HG03460 (cell line): ENCODE data around the gene PROCA1.
A peak's percentile ranks its signal among the peaks of the same experiment; 100 is the strongest.
"Not testable (repeated sequence)": the region's sequence is repeated elsewhere in the genome, so short reads cannot be mapped to it uniquely, and the experiment has no call there.

Experiments used
- ATAC-seq: cut with Tn5 transposase; IDR thresholded peaks from one replicate; pipeline ENCODE4 v1.9.1; 2021; ENCODE audit not compliant: unreplicated experiment

Gene PROCA1

DNA sequence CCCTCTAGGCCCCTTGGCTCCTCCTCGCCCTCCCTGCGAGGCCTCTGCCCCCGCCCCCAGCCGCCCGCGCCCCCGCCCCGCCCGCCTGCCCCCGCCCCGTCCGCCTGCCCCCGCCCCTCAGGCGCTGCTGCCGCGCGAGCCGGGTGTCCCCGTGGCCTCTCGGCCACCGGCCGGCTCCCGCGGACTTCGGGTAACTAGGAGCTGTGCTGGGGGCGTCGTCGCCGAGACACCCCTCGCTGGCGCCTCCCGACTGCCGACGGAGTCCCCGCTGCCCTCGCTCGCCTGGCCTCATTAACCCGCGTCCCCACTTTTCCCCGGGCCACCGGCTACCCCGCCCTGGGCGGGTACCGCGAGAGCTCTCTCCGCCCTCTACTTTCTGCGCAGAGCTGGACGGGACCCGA lies 14.5 kb upstream of the PROCA1 start, which contains the start of gene TLCD1:
TSS of gene TLCD1 (minus strand) at position 8 of the 401 bp plus-strand sequence. CDS start 136 bp downstream, outside the sequence.
- ATAC-seq, result no peak

DNA sequence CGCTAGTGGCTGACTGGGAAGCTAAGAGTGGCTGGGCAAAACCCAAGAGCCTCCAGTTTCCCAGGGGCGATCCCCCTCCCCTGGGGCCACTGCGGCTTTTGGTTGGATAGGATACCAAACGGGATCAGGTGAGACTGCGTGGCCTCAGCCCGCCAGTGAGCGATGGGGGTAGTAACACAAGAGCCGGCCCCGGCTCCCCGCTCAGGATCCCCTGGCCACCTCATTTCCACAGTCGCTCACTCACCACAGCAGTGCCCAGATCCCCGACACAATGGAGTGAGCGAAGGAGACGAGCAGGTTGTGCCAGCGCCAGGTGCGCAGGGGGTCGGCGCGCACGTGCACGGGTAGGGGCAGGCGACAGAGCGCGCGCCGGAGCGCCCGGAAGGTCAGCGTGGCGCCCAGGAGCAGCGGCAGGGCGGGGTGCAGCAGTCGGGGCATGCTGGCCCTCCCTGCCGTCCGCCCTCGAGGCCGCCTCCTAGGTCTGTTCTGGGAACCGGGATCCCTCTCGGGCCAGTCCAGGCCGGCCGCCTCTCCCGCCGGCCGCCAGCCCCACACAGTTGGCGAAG lies 14.1 kb upstream of the PROCA1 start:
- ATAC-seq, result no peak

DNA sequence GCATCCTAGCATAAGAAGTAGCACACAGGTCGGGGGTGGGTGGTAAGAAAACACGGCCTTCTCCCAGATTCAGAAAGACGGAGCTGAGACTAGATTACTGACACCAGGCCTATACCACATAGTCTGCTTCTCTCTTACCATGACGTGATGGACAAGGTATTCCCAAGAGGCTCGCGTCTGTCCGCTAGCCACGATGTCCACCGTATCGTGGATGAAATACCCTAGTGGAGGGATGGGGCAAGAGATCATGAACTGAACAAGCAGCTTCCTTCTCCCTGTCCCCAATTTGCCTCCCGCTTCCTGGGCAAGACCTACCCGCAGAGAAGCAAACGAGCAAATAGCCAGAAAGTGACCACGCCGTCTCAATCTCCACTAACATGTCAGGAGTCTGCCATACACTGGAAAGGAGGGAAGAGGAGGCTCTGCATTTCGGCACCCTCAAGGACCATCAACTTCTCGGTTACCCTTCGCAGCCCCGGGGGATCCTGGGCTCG lies 13.5 kb upstream of the PROCA1 start:
- ATAC-seq, result no peak

DNA sequence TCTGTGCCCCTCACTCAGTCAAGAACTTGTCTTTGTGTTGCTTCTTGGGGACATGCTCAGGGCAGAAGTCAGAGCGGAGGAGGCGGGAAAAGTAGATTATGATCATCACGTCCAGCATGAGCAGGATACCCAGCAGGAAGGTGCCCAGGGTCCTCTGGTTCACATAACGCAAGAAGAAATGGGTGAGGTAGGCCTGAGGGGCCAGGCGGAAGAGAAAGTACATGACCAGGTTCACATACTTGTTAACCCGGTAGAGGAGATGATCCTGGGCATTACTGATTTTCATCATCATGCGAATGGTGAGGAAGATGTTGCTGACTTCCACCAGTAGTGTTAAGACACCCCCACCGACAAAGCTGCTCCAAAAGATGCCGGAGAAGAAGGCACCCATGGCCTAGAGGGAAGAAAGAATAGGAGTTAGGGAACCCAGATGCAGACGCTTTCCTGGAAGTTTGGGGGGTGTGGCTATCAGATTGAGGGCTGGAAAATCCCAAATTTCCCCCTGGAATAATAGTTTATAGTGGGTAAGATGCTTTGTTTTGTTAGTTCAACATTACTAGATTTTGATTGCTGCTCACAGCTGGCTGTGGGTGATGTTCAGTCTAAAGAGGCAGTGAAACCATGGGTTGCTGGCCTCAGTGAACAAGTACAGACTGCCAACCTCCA lies 12.9 kb upstream of the PROCA1 start:
- ATAC-seq, result no peak

DNA sequence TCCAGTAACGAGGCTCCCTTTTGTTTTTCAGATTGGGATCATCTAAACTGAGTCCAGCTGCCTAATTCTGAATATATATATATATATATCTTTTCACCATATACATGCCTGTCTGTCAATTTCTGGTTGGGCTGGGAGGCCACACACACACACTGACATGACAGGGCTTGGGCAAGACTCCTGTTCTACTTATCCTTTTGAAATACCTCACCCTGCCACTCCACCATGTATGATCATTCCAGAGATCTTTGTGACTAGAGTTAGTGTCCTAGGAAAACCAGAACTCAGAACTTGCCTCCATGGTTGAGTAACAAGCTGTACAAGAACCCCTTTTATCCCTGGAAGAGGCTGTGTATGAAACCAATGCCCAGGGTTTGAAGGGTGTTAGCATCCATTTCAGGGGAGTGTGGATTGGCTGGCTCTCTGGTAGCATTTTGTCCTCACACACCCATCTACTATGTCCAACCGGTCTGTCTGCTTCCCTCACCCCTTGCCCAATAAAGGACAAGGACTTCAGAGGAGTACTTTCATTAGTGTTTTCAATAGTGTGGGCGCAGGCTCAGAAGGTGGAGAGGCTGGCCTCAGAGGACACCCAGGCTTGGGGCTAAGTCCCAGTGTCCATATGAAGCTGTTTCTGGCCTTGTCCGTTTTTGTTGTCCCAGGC lies 12.3 kb upstream of the PROCA1 start:
- not testable (repeated sequence) for ATAC-seq

DNA sequence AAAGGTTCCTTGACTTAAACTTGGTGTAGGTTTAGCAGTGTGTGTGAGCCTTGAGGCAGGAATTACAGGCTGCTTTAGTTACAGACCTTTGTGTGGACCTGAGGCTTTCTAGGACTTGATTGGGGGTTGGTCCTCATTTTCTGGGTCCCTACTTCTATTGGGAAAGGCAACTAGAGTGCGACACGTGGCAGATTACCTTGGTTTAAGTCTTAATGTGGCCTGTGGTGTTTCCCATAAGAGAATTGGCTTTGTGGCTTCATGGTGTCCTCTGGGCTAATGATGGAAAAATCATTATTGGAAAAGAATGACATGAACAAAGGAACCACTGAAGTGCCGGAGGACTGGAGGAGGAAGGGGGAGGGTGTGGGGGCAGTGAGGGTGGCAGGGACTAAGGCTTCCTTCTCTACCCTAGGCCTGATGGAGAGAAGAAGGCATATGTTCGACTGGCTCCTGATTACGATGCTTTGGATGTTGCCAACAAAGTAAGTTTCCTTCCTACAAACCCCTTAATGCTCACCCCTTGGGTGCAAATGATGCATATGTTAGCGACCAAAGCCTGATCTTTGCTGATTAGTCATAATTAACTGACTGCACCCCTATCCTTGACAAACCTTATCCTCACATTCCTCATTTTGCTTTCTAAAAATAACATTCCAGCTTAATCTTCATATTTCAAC lies 11.6 kb upstream of the PROCA1 start:
- ATAC-seq, result no peak

DNA sequence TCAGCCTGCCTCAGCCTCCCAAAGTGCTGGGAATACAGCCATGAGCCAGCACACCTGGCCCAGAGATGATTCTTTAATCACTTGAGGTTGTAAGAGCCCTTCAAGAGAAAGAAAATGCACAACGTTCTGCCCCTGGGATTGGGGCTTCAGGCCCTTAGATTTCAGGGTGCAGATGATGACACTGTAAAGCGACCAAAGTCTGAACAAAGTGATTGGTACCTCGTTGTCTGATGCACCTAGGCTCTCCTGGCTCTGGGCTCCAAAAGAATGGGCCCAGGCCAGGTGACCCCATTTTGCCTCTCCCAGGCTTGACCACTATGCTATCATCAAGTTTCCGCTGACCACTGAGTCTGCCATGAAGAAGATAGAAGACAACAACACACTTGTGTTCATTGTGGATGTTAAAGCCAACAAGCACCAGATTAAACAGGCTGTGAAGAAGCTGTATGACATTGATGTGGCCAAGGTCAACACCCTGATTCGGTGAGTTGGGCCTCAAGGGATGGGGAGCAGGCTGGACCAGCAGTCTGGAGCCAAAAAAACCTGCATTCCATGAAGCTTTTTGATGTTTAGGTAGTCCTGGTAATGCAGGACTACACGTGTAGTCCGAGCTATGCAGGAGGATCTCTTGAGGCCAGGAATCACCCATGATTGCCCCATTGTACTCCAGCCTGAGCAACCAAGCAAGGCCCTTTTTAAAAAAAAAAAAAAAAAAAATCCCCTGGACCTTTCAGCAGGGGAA lies 10.9 kb upstream of the PROCA1 start:
- ATAC-seq, result no peak

DNA sequence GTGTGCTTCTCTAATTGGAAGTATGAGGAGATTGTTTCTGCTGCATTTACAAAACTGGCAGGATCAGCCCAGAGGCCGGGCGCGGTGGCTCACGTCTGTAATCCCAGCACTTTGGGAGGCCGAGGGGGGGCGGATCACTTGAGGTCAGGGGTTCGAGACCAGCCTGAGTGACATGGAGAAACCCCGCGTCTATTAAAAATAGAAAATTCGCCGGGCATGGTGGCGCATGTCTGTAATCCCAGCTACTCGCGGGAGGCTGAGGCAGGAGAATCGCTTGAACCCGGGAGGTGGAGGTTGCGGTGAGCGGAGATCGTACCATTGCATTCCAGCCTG lies 9.3 kb upstream of the PROCA1 start:
- not testable (repeated sequence) for ATAC-seq

DNA sequence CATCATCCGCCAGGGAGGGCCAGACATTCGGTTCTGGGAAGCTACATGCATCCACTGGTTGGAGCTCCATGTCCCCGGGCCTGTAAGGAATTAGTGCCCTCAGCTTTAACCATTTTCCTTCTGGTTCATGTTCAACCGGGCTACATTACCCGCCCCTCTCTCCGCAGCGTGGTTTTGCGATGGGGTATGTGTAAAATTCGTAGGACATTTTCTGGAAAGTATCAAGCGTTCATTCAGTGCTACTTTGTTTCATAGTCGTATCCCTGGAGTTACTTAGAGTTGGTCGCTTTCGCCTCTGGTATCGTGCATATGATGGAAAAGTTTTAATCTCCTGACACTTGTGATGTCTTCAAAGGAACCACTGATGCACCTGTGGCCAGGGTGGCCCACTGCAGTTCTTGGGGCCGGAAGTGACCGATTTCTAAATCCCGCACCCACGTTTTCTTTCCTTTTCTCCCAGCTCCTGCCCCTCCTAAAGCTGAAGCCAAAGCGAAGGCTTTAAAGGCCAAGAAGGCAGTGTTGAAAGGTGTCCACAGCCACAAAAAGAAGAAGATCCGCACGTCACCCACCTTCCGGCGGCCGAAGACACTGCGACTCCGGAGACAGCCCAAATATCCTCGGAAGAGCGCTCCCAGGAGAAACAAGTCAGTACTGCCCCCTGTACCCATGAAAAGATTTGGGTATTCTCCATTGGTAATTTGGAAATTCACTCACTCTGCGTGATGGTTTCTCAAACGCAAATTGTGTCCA lies 8.7 kb upstream of the PROCA1 start:
- no peak for ATAC-seq

DNA sequence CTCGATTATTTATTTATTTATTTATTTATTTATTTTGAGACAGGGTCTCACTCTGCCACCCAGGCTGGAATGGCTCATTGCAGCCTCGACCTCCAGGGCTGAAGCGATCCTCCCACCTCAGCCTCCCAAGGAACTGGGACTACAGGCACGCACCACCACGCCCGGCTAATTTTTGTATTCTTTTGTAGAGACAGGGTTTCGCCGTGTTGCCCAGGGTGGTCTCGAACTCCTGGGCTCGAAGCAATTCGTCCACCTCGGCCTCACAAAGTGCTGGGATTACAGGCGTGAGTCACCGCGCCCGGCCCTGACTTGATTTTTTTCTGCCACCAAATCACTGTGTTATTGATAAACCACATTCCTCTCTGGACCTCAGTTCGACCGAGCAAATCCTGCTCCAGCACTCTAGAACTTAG lies 7.3 kb upstream of the PROCA1 start:
- no peak for ATAC-seq

DNA sequence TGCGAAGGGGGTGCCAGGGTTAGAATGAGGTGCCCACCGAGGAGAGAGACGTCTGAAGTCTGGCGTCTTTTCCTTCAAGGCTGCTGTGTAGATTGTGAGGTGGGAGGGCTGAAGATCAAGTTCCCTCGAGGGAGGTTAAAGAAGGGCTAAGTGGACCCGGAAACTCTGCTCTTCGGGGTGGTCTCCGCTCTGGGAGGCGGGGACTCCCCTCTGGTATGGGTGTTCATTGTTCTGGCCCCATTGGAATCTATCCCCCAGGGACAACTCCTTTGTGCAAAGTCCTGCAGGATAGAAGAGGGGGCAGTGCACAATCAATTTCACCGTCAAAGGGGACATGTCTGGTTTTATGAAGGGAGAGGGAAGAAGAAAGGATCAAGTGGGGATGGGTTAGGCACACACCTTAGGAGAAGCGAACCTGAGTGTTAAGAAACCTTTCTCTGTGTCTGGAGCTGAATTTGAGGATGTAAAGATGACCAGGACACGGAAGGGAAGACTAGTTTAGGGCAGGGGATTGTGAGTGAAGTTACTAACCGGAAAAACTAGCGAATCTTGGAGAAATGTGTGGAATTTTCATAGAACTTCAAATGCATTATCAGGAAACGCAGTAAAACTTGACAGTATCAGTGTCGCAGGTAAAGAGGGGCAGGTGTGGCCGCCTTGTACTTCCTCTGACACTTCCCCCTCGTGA lies 6.8 kb upstream of the PROCA1 start:
- no peak for ATAC-seq

DNA sequence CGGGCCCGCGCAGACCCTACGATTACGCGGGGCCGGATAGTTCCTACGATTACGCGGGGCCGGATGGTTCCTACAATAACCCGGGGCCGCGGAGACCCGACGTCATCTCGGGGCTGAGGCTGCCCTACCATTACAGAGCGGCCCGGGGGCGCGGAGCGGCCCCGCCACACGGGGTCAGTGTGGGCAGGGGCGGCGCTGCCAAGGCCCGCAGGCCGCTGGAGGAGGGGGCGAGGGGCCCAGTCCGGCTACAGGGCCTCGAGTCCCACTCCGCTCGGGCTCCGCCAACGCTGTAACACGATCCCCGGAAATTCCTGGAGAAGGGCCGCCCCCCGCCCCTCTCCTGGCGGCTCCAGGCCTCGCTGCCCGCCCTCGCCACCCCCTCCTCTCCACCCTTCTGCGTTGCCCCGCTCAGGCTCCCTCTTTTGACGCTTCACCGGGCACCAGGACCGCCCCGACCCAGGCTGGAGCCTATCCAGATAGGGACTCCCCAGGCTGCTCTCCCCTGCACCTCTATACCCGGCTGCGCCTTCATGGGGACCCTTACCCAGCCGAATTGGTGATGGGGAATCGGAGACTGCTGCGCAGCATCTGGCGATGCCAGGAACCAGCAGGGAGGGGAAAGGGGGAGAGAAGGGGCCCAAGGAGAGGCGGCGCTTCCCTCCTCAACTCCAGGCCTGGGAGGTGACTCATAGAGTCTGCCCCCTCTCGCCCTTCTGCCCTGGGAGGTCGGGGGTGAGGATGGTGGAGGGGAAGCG lies 6.1 kb upstream of the PROCA1 start, which contains the start of gene RAB34:
TSS of gene RAB34 (minus strand) at position 291 of the 755 bp plus-strand sequence. CDS start 602 bp downstream, outside the sequence.
- ATAC-seq, result no peak

DNA sequence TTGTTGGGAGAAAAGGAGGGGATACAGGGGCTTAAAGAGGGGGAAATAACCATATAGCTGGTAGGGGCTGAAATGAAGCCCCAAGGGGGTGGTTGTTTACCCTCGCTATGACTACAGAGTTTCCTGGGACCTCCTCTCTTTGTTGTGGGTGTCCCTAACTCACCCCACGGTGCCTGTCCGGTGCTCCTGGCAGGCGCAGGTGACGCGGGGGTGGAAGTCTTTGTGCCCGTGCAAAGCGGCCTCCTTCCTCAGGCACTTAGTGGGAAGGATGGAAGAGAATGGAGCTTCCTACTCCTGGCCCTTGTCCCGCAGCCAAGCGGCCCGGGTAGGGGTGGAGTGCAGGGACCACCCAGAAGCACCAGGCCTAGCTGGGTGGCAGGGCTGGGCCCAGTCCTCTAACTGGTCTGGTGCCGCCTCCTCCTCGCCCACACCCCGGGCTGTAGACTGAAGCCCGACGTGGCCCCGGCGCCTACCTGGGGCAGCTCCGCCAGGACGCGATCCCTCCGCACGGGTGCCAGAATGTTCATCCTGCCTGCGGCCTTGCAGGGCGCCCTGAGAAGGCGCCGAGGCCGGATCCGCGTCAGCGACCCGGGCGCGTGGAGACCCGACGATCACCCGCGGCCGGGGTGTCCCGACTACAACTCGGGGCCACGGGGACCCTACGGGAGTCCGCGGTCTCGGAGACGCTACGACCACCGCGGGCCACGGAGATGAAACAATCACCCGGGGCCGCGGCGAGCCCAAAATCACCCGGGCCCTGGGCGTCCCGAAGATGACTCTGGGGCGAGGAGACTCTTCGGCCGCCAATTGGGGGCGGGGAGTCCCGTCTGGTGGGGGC lies 5.3 kb upstream of the PROCA1 start:
- ATAC-seq, result no peak

DNA sequence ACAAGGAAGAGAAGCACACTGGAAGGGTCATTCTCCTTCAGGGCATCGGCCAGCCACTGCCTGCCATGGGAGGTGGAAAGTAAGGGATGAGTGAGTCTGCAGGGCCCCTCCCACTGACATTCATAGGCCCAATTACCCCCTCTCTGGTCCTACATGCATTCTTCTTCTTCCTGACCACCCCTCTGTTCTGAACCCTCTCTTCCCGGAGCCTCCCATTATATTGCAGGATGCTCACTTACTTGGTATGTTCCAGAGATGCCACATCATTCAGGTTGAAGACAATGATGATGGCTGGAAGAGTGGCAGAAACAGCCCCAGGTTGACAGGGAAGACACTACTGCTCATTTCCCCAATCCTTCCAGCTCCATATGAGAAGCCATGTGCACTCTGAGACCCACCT lies 3.5 kb upstream of the PROCA1 start:
- no peak for ATAC-seq

DNA sequence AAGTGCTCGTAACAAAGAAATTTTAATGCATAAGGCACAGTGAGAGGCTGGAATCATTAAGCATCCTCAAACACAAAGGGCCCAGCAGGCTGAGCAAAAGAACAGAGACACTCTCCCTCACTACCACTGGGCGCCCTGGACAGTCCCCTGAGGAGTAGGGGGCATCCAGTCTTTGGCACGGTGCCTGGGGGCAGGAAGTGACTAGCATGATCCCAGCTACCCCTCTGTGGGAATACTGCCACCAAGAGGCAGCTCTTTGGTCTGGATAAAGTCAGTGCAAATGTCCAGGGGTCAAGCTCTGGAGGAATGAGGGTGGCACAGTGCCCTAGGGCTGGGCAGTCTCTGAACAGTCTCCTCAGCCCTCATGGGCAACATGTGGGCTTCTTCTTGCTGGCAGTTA lies 2.6 kb upstream of the PROCA1 start:
- no peak for ATAC-seq

DNA sequence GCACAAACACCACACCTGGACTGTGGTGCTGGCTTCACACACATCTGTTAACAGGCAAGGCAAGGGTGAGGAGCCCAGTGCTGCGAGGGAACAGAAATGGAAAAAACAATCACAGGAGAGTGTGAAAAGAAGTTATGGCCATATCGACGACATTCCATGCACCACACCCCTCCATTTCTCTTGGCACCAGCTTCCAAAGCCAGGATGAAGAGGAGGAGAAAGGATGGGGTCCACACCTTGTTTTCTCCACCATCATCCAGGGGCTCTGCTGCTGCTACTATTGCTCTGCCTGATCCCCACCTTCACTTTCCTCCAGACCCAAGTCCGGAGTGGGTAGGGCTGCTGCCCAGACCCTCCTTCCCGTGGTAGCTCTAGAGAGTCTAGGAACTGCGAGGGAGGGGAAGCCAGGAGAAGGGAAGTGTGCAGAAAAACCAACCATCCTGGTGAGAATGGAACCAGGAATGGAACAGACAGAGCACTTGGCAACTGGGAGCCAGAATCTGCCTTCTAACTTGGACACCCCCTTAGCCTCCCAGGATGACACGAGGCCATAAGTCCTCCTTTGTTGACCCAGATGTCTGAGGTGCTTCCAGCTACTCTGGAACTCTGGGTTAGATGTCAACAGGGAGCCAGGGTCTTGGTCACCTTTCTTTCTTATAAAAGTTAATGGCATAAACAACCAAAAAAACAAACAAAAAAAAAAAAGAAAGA lies 1.2 kb upstream of the PROCA1 start:
- no peak for ATAC-seq

DNA sequence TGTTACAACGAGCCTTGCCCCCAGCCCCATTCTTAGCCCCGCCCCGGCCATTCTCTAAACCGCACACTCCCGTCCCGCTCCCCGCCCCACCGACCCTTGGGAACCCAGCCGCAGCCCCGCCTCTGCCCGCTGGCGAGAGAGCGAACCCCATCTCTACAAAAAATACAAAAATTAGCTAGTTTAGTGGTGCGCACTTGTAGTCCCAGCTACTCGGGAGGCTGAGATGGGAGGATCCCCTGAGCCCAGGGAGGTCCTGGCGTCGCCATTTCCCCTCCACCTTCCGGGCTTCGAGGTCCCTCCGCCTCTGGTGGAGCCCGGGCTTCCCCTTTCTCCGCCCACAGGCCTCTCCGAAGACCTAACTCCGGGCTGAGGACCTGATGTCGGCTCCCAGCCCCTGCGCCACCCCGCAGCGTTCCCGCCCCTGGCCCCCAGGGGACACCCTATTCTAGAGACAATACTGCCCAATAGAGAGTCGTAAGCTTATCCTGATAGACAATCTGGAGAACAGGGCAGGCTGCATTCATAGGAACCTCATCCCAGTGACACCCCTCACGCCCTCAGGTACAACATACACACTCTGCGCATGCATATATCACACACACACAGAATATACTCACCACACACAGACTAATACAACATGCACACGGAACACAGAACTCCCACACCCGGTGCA lies 480 bp upstream of the PROCA1 start:
- ATAC-seq, result peak; percentile 25
